Stimulated activated naive CD4-positive, alpha-beta T cell treated with Interleukin-2 at 50 U/mL for 16 hours (primary cell): ENCODE data around the gene ZNF177.
A peak's percentile ranks its signal among the peaks of the same experiment; 100 is the strongest.
"Not testable (repeated sequence)": the region's sequence is repeated elsewhere in the genome, so short reads cannot be mapped to it uniquely, and the experiment has no call there.

Experiments
- DNase-seq: peaks from one replicate; lab custom pipeline; 2025; lab: John Stamatoyannopoulos, UW

Gene ZNF177

DNA sequence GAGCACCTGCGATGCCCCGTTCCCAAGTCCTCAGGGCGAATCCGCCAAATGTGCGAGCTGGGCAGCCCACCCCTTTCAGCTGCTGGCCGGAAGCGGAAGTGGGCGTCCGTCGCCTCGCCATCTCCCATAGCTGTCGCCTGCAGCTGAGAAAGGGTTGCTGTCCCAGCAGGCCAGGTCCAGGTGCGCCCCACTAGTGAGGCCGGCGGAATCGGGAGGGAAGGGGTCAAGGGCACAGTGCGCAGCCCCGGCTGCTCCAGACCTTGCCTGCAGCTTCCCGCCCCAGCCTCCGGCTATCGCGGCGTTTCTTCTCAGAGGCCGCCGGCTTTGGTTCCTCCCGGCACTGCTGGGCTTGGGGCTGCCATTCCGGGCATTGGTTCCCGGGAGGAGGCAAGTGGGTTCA, at the start of gene ZNF177:
Gene ZNF177 (plus strand): TSS at position 109 of the 400 bp plus-strand sequence. CDS start 15,299 bp downstream, outside the sequence.
- DNase-seq: no peak

DNA sequence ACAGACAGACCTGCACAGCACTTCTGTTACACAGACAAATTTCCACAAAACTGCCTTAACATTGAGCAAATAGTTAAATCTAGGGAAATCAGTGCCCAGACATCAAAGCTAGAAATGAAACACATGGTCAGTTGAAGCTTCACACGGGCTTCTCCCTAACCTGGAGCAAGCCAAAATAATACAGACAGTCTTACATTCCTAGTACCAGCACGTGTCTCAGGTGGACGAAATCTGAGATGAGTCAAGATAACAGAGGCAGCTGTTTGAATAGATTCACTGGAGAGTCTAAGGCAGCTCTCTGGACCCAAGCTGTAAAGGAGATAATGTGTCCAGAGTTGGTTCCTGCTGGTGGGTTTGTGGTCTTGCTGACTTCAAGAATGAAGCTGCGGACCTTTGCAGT, 49.1 kb upstream of the ZNF177 start:
- DNase-seq: no peak

DNA sequence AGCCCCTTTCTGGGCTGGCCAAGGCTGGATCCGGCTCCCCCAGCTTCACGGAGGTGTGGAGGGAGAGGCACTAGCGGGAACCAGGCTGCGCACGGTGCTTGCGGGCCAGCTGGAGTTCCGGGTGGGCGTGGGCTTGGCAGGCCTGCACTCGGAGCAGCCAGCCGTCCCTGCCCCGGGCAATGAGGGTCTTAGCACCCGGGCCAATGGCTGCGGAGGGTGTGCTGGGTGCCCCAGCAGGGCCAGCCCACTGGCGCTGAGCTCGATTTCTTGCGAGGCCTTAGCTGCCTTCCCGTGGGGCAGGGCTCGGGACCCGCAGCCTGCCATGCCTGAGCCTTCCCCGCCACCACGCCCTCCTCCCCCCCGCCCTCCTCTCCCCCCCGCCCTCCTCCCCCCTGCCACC, 41.5 kb upstream of the ZNF177 start:
- no peak for DNase-seq

DNA sequence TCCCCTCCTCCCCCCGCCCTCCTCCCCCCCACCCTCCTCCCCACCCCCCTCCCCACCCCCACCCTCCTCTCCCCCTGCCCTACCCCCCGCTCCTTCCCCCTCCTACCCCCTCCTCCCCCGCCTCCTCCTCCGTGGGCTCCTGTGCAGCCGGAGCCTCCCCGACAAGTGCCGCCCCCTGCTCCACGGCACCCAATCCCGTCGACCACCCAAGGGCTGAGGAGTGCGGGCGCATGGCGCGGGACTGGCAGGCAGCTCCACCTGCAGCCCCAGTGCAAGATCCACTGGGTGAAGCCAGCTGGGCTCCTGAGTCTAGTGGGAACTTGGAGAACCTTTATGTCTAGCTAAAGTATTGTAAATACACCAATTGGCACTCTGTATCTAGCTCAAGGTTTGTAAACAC, 41.1 kb upstream of the ZNF177 start:
- DNase-seq: not testable (repeated sequence)

DNA sequence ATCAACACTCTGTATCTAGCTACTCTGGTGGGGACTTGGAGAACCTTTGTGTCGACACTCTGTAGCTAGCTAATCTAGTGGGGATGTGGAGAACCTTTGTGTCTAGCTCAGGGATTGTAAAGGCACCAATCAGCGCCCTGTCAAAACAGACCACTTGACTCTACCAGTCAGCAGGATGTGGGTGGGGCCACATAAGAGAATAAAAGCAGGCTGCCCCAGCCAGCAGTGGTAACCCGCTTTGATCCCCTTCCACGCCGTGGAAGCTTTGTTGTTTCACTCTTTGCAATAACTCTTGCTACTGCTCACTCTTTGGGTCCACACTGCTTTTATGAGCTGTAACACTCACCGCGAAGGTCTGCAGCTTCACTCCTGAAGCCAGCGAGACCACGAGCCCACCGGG, 40.6 kb upstream of the ZNF177 start:
- not testable (repeated sequence) for DNase-seq

DNA sequence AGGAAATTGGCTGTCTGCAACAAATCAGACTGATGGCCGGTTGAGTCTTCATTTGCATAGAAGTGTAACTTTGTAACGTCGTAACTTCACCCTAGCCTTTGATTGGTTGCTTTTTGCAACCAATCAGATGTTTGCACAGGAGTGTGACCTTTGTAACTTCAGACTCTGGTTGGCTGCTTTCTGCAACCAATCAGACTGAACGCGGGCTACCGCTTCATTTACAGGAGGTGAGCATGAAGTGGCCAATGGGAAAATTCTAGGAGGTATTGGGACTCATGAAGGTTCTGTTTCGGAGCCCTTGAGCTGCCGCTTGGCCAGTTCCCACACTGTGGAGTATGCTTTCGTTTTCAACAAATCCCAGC, 39.3 kb upstream of the ZNF177 start:
- peak; percentile 35 for DNase-seq

DNA sequence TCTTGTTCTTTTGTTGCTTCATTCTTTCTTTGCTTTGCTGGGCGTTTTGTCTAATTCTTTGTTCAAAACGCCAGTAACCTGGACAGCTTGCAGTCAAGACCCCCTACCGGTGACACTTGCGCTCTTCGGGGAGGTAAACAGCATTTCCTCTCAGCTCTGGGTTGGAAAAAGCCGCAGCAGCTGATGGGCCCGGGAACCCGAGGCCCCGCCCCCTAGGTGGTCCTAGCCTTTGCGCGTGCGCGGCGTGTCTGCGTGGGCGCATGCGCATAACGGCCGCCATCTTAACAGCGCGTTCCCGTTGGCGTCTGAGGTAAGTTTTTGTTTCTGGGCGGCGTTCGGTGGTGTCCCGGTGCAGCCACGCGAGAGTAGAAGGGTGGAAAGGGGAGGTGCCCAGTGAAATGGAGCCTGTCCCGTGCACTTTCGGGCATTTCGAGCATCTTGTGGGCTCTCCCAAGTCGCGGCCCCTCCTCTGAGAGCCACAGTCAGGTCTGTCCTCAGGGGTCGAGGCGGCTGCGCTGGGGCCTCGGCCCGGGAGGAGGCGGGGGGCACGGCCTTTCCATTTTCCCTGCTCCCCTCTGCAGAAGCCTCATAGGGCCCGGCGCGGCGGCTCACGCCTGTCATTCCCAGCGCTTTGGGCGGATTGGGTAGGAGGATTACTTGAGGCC, 38.8 kb upstream of the ZNF177 start, which contains the start of gene ZNF559:
Gene ZNF559 (plus strand): TSS at position 261 of the 665 bp plus-strand sequence. CDS start 14,371 bp downstream, outside the sequence.
- peak; percentile 93 for DNase-seq

DNA sequence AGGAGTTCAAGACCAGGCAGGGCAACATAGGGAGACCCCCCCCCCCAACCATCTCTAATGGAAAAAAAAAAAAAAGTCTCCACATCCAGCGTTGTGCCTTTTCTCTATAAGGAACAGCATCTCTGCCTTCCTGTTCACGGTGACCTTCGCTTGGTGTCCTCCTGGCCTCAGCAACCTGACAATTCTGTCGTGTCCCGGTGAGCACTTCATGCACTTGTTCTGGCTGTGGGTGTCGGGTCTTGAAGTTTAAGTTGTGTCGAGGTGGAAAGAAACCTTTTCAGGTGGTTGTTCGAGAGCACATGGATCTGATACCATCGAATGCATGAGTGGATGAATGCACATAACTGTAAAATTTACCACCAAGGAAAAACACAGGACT, 38.2 kb upstream of the ZNF177 start:
- DNase-seq: no peak

DNA sequence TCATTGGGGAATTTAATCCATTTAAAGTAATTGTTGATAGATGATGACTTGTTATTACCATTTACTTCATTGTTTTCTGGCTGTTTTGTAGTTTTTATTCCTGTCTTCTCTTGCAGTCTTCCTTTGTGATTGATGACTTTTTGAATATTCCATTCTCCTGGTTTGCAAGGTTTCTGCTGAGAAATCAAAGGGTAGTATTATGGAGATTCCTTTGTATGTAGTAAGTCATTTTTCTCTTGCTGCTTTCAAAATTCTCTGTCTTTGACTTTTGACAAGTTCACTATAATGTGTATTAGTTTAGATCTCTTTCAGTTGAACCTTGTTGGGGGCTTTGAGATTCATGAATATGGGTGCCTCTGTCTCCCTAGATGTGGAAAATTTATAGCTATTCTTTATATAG, 32.8 kb upstream of the ZNF177 start:
- no peak for DNase-seq

DNA sequence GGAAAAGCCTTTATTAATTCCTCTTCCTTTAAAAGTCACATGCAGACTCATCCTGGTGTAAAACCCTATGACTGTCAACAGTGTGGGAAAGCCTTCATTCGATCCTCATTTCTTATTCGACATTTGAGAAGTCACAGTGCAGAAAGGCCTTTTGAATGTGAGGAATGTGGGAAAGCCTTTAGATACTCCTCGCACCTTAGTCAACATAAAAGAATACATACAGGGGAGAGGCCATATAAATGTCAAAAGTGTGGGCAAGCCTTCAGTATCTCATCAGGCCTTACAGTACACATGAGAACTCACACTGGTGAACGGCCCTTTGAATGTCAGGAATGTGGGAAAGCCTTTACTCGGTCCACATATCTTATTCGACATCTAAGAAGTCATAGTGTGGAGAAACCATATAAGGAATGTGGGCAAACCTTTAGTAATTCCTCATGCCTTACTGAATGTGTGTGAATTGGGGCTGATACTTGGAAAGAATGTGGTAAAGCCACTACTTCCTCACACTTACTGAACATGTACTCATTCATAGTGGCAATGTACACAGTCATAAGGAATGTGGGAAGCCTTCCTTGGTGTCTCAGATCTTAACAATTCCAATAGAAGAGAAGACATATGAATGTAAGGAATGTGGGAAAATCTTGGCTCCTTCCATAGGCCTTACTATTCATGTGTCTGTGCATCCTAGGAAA, 20.1 kb upstream of the ZNF177 start:
- DNase-seq: no peak

DNA sequence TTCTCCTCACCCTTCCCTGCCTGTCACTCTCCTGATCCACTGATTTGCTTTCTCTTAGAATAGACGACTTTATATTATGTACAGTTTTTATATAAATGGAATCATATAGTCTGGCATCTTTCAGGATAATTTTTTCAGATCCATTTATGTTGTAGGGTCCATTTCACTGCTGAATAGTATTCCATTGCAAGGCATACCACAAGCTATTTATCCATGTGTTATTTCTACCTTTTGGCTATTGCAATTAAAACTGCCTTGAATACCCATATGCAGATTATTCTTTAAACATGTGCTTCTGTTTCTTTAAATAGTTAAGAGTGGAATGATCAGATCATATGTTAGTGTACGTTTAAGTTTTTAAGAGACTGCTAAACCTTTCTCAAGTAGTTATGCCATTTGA, 17.8 kb upstream of the ZNF177 start:
- no peak for DNase-seq

DNA sequence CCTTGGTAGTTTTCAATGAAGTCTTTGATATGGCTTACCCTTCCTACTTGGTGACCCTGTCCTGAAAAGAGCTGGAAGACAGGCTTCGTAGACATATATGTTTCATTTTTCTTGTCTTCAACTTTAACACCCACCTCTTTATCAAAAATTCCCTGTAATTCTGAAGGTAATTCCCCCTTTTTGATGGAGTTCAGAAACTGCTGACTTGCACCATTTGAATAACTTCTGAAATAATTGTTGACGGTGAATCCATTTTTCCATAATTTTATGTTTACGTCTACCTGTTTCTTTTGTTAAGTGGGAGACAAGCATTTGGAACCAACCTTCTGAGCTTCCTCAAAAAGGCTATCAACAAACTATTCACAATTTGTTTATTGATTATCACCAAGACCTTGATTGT, 14.6 kb upstream of the ZNF177 start:
- DNase-seq: no peak

DNA sequence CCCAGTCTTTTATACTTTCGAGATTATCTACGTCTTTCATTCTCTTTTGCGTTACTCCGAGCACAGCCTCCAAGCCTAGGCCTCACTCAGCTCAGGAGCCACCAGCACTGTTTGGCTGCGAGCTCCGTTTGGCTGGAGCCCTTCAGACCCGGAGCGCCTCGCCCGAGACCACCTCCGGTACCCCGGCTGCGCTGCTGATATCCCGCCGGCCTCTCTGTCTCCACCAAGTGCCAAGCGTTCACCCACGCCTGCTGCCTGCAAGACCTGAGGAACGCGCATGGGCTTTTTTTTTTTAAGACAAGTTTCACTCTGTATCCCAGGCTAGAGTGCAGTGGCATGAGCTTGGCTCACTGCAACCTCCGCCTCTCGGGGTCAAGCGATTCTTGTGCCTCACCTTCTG, 14.1 kb upstream of the ZNF177 start:
- DNase-seq: no peak

DNA sequence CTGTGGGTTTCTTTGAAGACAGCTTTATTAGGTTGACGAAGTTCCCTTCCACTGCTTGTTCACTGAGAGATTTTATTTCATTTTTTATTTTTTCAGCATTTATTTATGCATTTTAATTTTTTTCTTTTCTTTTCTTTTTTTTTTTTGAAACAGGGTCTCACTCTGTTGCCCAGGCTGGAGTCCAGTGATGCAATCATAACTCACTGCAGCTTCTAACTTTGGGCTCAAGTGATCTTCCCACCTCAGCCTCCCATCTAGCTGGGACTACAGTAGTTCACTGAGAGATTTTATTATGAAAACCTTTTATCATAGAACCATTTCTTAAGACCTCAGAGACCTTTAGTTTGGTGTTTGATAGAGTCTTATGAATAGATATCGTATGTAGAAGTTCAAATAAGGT, 10.3 kb upstream of the ZNF177 start:
- DNase-seq: no peak

DNA sequence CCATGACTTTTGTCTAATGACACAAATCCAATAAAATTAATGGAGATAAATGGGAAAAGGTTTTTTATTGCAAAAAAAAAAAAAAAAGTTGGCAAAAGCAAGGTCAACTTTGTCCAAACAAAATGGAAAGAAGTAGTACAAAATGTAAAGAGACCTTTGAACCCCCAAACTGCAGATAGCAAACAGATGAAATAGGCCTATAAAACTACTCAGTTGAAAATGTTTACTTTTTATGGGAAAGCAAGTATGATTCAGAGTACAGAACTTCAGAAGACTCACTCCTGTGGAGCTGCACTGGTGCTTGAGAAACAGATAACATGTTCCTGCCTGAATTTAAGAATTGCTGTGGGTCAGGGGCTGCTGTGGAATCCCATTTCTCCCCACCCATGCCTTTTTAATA, 9.8 kb upstream of the ZNF177 start:
- DNase-seq: no peak

DNA sequence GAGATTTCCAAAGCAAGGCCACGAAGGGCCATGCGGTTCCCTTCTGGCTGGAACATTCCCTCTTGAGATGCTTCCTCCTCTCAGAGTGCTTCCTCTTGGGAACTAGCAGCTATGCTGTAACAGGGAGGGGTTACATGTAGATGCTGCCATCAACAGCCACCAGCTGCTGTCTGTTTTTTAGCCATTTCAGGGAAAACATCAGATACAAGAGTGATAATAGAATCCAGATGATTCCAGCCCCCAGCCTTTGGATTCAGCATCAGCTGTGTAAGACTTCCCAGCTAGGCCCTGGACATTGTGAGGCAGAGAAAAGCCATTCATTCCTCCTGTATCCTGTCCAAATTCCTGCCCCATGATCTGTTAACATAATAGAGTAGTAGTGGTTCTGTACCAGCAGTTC, 8.2 kb upstream of the ZNF177 start:
- no peak for DNase-seq

DNA sequence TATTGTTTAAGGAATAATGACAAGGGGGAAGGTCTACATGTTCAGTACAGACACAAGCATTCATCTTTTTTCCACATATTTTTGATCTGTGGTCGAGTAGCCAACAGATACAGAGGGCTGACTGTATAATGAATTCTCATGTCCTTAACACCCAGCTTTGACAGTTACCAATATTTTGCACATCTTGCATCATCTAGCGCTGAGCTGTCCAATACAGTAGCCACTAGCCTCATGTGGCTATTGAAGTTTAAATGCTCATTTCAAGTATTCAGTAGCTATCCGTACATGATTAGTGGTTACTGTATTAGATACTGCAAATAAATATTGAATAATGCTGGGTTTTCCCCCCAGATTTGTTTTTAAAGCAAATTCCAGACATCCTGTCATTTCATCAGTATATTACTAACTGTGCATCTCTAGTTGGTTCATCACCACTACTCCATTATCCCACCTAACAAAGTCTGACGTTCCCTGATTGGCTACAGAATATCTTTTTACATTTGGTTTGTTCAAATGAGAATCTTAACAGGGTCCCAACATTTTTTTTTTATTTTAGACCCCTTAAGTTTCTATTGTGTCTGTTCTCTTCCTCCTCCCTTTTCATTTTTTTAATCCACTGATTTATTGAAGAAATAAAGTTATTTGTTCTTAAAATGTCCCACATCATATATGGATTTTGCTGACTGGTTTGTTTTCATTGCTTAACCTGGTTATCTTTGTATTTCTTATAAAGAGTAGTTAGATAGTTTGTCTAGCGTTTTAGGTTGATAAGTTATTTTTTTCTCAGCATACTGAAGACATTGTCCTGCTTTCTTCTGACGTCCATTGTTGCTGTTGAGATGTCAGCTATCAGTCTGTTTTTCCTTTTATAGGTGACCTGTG, 8.2 kb downstream of the ZNF177 start:
- DNase-seq: no peak

DNA sequence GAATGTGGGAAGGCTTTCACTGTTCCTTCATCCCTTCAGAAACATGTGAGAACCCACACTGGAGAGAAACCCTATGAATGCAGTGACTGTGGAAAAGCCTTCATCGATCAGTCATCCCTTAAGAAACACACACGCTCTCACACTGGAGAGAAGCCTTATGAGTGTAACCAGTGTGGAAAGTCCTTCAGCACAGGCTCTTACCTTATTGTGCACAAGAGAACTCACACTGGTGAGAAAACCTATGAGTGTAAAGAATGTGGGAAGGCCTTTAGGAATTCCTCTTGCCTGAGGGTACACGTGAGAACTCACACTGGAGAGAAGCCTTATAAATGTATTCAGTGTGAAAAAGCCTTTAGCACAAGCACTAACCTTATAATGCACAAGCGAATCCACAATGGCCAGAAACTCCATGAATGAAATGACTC, 18.6 kb downstream of the ZNF177 start:
- no peak for DNase-seq

DNA sequence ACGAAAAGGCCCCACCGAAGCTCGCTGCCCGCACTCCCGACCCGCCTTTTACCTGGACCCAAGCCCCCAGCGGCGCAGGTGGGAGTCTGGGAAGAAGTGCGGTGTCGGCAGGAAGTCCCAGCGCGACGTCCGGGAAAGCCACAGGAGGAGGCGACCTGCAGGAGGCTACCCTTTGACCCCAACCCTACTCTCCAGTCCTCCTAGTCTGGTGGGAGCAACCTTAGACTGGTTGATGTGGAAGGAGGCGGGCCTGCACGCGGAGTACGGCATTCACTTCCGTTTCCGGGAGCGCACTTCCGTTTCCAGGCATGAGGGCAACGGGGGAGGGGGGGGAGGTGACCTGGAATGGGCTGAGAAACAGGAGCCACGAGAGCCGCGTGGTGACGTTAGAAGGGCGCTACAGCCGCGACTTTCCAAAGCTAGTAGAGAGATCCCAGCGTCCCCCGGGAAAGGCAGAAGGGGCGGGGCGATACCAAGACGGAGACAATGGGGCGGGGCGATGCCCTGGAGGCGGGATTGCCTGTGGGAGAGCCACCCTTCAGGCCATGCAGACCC, 44.1 kb downstream of the ZNF177 start:
- DNase-seq: peak; percentile 42

DNA sequence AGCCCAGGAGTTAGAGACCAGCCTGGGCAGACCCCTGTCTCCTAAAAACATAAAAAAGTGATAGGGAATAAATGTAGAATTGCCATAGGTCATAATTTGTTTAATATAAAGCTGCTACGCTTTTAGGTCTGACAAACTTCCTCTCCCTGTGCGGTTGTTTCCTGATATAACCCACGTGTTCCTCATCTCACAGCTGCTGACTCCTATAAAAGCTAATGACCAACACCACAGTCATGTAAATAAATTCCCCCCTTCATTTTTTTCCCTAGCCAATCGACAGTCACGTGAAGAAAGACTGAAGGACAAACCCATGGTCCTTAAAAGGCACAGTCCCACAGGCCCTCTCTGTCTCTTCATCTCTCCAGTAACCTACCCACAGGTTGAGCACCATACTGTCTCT, 45.0 kb downstream of the ZNF177 start:
- DNase-seq: no peak

DNA sequence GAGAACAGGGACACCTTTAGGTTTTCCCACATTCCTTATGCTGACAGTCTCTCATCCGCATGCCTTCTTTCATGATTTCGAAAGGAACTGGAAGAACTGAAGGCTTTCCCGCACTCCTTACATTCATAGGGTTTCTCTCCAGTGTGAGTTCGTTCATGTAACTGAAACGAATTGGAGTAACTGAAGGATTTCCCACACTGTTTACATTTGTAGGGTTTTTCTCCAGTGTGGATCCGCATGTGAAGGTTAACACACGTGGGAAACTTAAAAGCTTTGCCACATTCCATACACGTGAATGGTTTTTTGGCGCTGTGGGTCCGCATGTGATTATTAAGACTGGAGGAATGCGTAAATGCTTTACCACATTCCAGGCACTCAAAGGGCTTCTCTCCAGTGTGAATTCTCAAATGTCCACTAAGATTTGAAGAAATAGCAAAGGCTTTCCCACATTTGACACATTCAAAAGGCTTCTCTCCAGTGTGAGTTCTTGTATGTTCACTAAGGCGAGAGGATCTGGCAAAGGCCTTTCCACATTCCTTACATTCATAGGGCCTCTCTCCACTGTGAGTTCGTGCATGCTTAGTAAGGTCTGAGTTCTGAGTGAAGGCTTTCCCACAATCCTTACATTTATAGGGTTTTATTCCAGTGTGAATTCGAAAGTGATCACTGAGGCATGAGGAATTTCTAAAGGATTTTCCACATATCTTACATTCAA, 50.6 kb downstream of the ZNF177 start:
- DNase-seq: no peak

DNA sequence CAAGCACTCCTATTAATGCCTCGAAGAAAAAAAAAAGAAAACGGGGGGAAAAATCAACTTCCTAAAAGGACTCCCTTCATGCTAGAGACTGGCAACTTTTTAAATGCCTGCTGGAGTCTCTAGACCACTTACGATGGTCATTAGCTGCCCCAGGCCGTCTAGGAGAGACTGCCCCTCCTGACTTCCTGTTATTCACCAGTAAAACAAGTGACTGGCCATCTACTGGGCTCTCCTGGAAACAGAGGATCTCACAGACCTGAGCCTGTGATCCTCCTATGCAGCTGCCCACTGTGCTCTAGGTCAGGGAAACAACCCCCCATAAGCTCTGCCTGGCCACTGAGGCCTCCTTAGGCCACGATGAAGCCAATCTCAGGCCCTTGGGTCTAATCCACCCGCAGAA, 65.1 kb downstream of the ZNF177 start:
- no peak for DNase-seq
